Activated CD4-positive, alpha-beta T cell treated with anti-CD3 and anti-CD28 coated beads, Interleukin-2, amount 10 ng/mL, durations not matched to agents 24 days and 14 days (primary cell): Measurements from ENCODE around the gene RIT1. TPM values are rescaled to one million over a fixed set of nuclear protein-coding genes. Genes with fewer than 3 reads are reported as not detected.
"Not testable (repeated sequence)": the region's sequence is repeated elsewhere in the genome, so short reads cannot be mapped to it uniquely, and the experiment has no call there.

ENCODE experiments used
- DNase-seq: peaks from one replicate; pipeline ENCODE4 v3.0.0; 2022
- H3K27ac Mint-ChIP-seq: one replicate; pipeline ENCODE4 v1.8.0; 2022; ENCODE audit warnings: mild to moderate bottlenecking, mixed read lengths
- H3K27me3 Mint-ChIP-seq: one replicate; pipeline ENCODE4 v1.8.0; 2022; ENCODE audit warnings: mixed read lengths
- H3K36me3 Mint-ChIP-seq: one replicate; pipeline ENCODE4 v1.8.0; 2022; ENCODE audit warnings: low read depth, mild to moderate bottlenecking, mixed read lengths
- H3K4me1 Mint-ChIP-seq: one replicate; pipeline ENCODE4 v1.8.0; 2021; ENCODE audit warnings: mixed read lengths
- H3K4me3 Mint-ChIP-seq: one replicate; pipeline ENCODE4 v1.8.0; 2022; ENCODE audit warnings: mild to moderate bottlenecking, moderate library complexity, mixed read lengths
- H3K9me3 Mint-ChIP-seq: one replicate; pipeline ENCODE4 v1.8.0; 2021; ENCODE audit warnings: mixed read lengths
- intact Hi-C: fragments of 100-400 bp; cut with micrococcal nuclease; formaldehyde crosslinking; loops from one replicate; pipeline ENCODE4 v1.15.1; 2023
- total RNA-seq: library from RNA; stranded (reverse); gene quantifications from 2 replicates; pipeline ENCODE4 v1.2.3, GENCODE V29; 2022

The RIT1 gene
- total RNA-seq, 1 donor from 2014 or later: 17.9 TPM

- Mint-ChIP-seq H3K36me3 (peaks cover 71% of the 10 kb centered on the region), H3K27me3 (no peaks in the 10 kb centered on the region), H3K9me3 (no peaks in the 10 kb centered on the region), H3K4me3 (no peak overlapping the region), H3K27ac (no peak overlapping the region), H3K4me1 (peaks cover 11% of the 10 kb centered on the region)
- intact Hi-C loops: no loop called here
- no peak for DNase-seq
These were observed 14.4 kb upstream of the RIT1 start for GRCh38 chr1:155925506-155925905.

GRCh38 chr1:155920717-155921116 is 9.6 kb upstream of the RIT1 start:
- H3K9me3 Mint-ChIP-seq: no peaks in the 10 kb centered on the region

DNA sequence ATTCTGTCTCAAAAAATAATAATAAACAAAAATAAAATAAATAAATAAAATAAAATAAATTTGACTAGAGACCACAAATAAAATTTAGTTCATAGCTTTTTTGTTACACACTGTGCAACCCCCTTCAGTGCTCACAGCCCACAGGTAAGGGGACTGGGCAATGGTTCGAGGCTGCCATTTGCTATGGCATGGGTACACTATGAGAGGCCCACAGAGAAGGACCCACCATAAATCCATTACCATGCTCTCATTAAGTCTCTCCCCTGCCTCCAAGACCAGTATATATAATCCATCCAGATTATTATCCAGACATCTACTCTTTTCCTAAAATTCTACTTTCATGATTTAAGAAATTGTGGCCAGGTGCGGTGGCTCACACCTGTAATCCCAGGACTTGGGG is 8.7 kb upstream of the RIT1 start:
- Mint-ChIP-seq H3K27ac (no peak overlapping the region), H3K27me3 (no peaks in the 10 kb centered on the region), H3K4me1 (no peaks in the 10 kb centered on the region), H3K36me3 (peaks cover 75% of the 10 kb centered on the region), H3K4me3 (no peak overlapping the region), H3K9me3 (no peaks in the 10 kb centered on the region)
- intact Hi-C loops: no loop called here
- DNase-seq: no peak

More at GRCh38 chr1:155920717-155921116, 9.6 kb upstream of the RIT1 start:
- DNase-seq: no peak
- Mint-ChIP-seq H3K4me1 (no peaks in the 10 kb centered on the region), H3K36me3 (peaks cover 73% of the 10 kb centered on the region), H3K27me3 (no peaks in the 10 kb centered on the region), H3K4me3 (no peak overlapping the region), H3K27ac (no peak overlapping the region)
- intact Hi-C loops: no loop called here

- Mint-ChIP-seq H3K27ac (no peak overlapping the region), H3K27me3 (no peaks in the 10 kb centered on the region), H3K36me3 (peaks cover 78% of the 10 kb centered on the region), H3K4me1 (no peaks in the 10 kb centered on the region), H3K4me3 (no peak overlapping the region), H3K9me3 (no peaks in the 10 kb centered on the region)
- intact Hi-C loops: no loop called here
- no peak for DNase-seq
These were observed 7.5 kb upstream of the RIT1 start for GRCh38 chr1:155918660-155919059.

DNA sequence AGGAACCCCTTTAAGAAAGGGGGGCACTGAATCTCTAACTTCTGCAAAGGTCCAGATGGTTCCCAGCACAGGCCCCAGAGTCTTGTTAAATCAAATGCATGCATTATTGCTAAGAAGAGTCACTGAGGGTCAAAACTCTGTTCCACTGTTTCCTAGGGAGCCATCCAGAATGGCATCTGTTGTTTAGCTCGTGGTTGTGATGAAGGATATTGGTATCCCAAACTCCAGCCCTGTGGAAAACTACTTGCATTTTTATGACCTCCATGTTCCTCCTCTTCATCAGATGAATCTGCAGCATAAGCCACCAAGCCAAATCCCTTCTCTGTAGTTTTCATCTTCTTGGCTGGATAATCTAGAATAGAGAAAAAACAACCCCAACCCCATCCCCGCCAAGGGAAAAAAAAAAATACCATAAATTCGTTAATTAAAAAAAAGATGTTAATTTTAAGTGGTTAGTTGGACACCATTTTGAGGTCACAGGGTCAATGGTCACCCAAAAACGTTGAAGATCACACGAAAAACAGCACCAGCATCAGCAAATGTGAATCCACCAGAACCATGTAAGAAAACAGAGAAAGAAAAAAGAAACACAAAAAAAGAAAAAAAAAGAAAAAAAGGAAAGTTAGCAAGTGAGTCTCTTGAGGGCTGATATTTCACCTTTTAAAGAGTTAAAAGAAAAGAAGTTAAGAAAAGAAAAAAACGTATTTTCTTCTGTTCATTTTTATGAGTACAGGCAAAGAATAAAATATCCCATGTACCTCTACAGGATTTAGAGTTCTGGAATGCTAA is 3.0 kb upstream of the RIT1 start:
- H3K27ac Mint-ChIP-seq: no peak overlapping the region
- peaks cover 21% of the 10 kb centered on the region for H3K4me1 Mint-ChIP-seq
- no peaks in the 10 kb centered on the region for H3K9me3 Mint-ChIP-seq
- H3K27me3 Mint-ChIP-seq: no peaks in the 10 kb centered on the region
- no peak for DNase-seq
- intact Hi-C loops: no loop called here
- H3K4me3 Mint-ChIP-seq: no peak overlapping the region
- H3K36me3 Mint-ChIP-seq: peaks cover 77% of the 10 kb centered on the region

- intact Hi-C loops: no loop called here
- Mint-ChIP-seq H3K4me1 (peaks cover 21% of the 10 kb centered on the region), H3K4me3 (peak overlapping the region; percentile 97), H3K27ac (peak overlapping the region; percentile 99), H3K36me3 (peaks cover 72% of the 10 kb centered on the region), H3K9me3 (no peaks in the 10 kb centered on the region), H3K27me3 (no peaks in the 10 kb centered on the region)
- no peak for DNase-seq
These were observed 947 bp upstream of the RIT1 start for GRCh38 chr1:155912056-155912536.

- Mint-ChIP-seq H3K27me3 (no peaks in the 10 kb centered on the region), H3K36me3 (peaks cover 63% of the 10 kb centered on the region)
These were observed 478 bp downstream of the RIT1 start for GRCh38 chr1:155910621-155911121.

GRCh38 chr1:155909894-155910293 is 1.3 kb downstream of the RIT1 start:
- Mint-ChIP-seq H3K4me3 (peak overlapping the region; percentile 97), H3K36me3 (peaks cover 58% of the 10 kb centered on the region), H3K27me3 (no peaks in the 10 kb centered on the region), H3K9me3 (no peaks in the 10 kb centered on the region), H3K27ac (peak overlapping the region; percentile 99), H3K4me1 (peaks cover 21% of the 10 kb centered on the region)
- intact Hi-C loops: loop anchor here (2.0 kb wide), 1 partner anchor 145 kb away; the partner anchor contains the start of gene LAMTOR2
- DNase-seq: no peak

More at GRCh38 chr1:155910621-155911121, 478 bp downstream of the RIT1 start:
- DNase-seq: peak; percentile 74
- no peaks in the 10 kb centered on the region for H3K9me3 Mint-ChIP-seq
- peaks cover 21% of the 10 kb centered on the region for H3K4me1 Mint-ChIP-seq
- peak overlapping the region; percentile 99 for H3K27ac Mint-ChIP-seq
- intact Hi-C loops: loop anchor here (1.0 to 2.0 kb wide), 3 partner anchors 24 to 144 kb away; partner anchors contain the start of genes GON4L, KHDC4 and LAMTOR2
- peak overlapping the region; percentile 97 for H3K4me3 Mint-ChIP-seq

GRCh38 chr1:155904261-155904660 is 6.9 kb downstream of the RIT1 start:
- Mint-ChIP-seq H3K27me3 (no peaks in the 10 kb centered on the region), H3K4me3 (no peak overlapping the region), H3K27ac (no peak overlapping the region), H3K4me1 (no peaks in the 10 kb centered on the region), H3K9me3 (no peaks in the 10 kb centered on the region), H3K36me3 (peaks cover 46% of the 10 kb centered on the region)
- intact Hi-C loops: no loop called here
- no peak for DNase-seq

DNA sequence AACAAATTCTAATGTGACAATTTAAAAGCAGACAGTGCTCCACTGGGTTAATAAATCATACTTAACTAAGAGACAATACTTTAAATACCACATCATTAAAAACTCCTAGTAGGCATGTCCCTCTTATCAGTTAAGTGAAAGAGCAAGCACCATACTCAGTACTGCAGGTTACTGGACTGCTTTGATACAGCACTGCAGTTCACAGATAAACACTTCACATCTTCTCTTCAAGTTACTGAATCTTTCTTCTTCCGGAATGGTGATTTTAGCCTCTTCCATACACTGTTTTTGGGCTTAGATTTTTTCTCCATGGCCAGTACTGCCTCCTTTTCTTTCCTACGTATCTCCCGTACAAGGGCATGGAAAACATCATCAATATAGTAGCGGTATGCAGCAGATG is 11.0 kb downstream of the RIT1 start:
- intact Hi-C loops: no loop called here
- no peak for DNase-seq
- Mint-ChIP-seq H3K4me1 (peaks cover 2% of the 10 kb centered on the region), H3K9me3 (no peaks in the 10 kb centered on the region), H3K36me3 (peaks cover 47% of the 10 kb centered on the region), H3K27ac (peak overlapping the region; percentile 1), H3K27me3 (no peaks in the 10 kb centered on the region), H3K4me3 (no peak overlapping the region)

GRCh38 chr1:155899683-155900082 is 11.5 kb downstream of the RIT1 start:
- Mint-ChIP-seq H3K27me3 (no peaks in the 10 kb centered on the region), H3K36me3 (peaks cover 45% of the 10 kb centered on the region), H3K4me3 (no peak overlapping the region), H3K4me1 (peaks cover 2% of the 10 kb centered on the region), H3K9me3 (no peaks in the 10 kb centered on the region), H3K27ac (no peak overlapping the region)
- intact Hi-C loops: no loop called here
- DNase-seq: no peak

- H3K9me3 Mint-ChIP-seq: no peaks in the 10 kb centered on the region
These were observed 12.3 kb downstream of the RIT1 start for GRCh38 chr1:155898888-155899287.

DNA sequence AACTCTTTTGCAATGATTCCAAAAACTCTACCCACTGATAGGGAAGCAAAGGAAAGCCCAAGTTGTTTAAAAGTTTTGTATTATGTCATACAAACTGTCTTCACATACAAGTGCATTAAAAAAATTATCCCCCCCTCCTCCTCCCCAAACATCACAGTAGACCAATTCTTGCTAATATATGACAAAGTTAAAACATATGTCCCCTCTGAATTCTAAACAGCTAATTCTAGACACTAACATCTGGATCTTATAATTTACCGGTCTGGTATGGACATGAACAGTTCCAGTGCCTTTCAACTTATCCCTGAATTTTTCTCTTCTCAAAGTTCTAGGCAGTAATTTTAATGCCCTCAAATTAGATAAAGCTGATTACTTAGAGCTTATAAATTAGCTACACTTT is 13.4 kb downstream of the RIT1 start:
- no peak for DNase-seq
- Mint-ChIP-seq H3K27me3 (no peaks in the 10 kb centered on the region), H3K4me3 (no peak overlapping the region), H3K36me3 (peaks cover 37% of the 10 kb centered on the region), H3K4me1 (peaks cover 14% of the 10 kb centered on the region), H3K27ac (peak overlapping the region; percentile 60), H3K9me3 (no peaks in the 10 kb centered on the region)
- intact Hi-C loops: no loop called here

More at GRCh38 chr1:155898888-155899287, 12.3 kb downstream of the RIT1 start:
- Mint-ChIP-seq H3K4me3 (no peak overlapping the region), H3K36me3 (peaks cover 39% of the 10 kb centered on the region), H3K27me3 (no peaks in the 10 kb centered on the region), H3K27ac (peak overlapping the region; percentile 35), H3K4me1 (peaks cover 3% of the 10 kb centered on the region)
- DNase-seq: no peak
- intact Hi-C loops: no loop called here

DNA sequence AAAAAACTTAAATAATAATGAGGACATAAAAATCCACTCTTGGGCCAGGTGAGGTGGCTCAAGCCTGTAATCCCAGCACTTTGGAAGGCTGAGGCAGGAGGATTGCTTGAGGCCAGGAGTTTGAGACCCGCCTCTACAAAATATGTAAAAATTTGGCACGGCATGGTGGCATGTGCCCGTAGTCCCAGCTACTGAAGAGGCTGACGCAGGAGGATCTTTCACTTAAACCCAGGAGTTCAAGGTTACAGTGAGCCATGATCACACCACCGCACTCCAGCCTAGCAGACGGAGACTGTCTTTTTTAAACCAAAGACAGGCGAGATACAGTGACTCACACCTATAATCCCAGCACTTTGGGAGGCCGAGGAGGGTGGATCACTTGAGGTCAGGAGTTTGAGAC is 14.7 kb downstream of the RIT1 start:
- DNase-seq, H3K27ac Mint-ChIP-seq, H3K4me3 Mint-ChIP-seq, H3K27me3 Mint-ChIP-seq, H3K9me3 Mint-ChIP-seq, intact Hi-C loops: not testable (repeated sequence)
- peaks cover 14% of the 10 kb centered on the region for H3K4me1 Mint-ChIP-seq
- peaks cover 33% of the 10 kb centered on the region for H3K36me3 Mint-ChIP-seq
